GM20431 (cell line): ENCODE results near the gene PTPN14.

ENCODE experiments used
- in situ Hi-C: fragments of 300-500 bp; cut with MseI, MboI; formaldehyde crosslinking; loops from one replicate; pipeline ENCODE4 v1.15.0; 2020; ENCODE audit warnings: low sequenced_read_pairs; ENCODE audit not compliant: unreplicated experiment

The PTPN14 gene

DNA sequence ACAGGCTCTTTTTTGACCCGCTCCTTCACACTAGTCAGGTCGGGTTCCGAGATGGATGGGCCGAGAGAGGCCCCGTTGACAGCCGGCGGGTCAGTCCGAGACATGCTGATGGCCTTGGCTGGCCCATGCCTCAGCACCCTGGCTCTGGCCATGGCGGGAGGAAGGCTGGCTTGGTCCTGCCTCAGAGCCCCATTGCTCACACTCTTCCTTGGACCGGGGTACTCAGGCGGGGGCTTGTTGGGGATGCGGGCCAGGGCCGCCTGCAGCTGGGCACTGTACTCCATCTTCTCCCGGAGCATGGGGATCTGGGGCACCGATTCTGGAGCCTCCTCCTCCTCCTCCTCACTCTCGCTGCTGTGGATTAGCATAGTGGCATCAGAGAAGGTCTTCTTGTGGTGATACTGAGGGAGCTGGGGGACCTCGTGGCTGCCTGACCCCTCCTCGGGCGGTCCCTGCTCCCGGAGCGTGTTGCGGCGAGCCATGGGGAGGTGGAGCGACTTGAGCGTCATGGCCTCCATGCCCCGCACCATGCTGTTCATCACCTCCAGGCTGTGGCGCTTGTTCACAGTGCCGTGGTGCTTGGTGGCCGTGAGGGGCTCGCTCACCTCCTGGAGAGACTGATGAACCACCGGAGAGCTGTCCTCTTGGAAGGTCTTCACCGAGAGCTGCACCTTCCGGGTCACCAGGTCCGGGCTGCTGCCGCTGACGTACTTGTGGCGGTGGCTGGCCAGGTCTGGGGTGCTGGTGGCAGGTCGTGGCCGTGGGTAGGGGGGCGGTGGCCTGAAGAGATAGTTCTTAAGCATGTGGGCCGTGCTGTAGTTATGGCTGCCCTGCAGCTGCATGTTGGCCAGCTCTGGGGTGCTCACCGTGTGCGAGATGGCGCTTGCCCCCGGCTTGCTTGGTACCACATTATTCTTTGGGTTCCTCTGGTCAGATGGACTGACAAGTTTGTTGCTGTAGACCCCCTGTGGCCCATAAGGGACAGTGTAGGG, 167.7 kb downstream of the PTPN14 start:
- in situ Hi-C loops: no loop called here

- in situ Hi-C loops: no loop called here
These were observed 170.3 kb downstream of the PTPN14 start for GRCh38 chr1:214380986-214381695.

- in situ Hi-C loops: no loop called here
These were observed 171.0 kb downstream of the PTPN14 start for GRCh38 chr1:214380396-214380795.

DNA sequence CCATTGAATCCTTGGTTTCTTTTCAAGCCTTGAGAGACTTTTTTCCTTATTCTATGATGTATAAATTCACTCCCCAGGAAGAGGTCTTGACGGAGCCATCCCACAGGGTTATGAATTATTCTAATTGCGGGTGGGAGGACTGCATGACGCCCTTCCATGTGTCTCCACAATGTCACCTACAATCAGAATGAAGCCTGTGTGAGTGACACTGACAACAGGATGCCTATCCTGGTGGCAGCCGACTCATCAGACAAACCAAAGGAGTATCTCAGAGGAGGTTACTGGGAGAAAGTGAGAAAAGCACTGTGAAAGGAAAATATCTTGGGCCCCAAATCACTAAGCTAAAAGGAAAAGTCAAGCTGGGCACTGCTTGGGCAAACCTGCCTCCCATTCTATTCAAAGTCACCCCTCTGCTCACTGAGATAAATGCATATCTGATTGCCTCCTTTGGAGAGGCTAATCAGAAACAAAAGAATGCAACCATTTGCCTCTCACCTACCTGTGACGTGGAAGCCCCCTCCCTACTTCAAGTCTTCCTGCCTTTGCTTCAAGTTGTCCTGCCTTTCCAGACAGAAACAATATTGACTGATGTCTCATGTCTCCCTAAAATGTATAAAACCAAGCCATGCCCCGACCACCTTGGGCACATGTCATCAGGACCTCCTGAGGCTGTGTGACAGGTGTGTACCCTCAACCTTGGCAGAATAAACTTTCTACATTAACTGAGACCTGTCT, 172.0 kb downstream of the PTPN14 start:
- in situ Hi-C loops: no loop called here

- in situ Hi-C loops: no loop called here
These were observed 172.9 kb downstream of the PTPN14 start for GRCh38 chr1:214378492-214378891.

DNA sequence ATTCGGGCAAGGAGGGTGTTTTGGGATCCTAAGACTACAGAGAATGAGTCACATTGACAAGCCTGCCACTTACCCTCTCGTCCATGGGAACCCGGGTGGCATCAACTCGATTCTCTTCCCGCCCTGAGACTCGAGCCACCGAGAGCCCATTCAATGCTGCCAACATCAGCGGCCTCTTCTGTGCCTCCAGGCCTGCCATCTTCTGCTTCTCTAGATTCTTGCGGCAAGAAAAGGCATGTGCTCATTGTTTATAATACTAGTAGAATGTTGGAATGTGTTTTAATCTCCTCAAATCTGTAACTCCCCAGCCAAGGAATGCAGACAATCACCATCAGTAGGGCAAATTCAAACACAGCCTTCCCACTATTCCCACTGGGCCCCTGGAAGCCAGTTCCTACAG, 173.5 kb downstream of the PTPN14 start:
- in situ Hi-C loops: no loop called here

- in situ Hi-C loops: no loop called here
These were observed 173.9 kb downstream of the PTPN14 start for GRCh38 chr1:214377485-214377884.

- in situ Hi-C loops: no loop called here
These were observed 179.3 kb downstream of the PTPN14 start for GRCh38 chr1:214372092-214372491.

DNA sequence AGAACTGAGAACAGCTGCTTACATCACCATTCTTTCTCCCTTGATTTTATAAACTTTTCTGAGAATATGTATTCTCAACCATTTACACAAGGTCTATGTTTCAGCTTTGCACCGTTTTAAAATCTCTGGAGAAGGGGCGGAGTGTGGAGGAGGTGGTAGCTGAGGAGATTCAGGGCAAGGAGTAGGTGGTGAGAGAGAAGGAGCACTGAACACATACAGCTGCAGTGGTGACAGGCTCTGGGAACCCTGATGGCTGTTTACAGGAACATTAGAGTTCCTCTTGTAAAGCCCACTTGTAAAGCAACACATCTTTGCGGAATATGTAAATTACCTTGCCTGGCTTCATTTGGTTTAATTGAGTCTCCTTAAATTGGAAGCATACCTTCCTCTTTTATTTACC, 180.8 kb downstream of the PTPN14 start:
- in situ Hi-C loops: no loop called here

- in situ Hi-C loops: no loop called here
These were observed 182.0 kb downstream of the PTPN14 start for GRCh38 chr1:214369364-214369763.

DNA sequence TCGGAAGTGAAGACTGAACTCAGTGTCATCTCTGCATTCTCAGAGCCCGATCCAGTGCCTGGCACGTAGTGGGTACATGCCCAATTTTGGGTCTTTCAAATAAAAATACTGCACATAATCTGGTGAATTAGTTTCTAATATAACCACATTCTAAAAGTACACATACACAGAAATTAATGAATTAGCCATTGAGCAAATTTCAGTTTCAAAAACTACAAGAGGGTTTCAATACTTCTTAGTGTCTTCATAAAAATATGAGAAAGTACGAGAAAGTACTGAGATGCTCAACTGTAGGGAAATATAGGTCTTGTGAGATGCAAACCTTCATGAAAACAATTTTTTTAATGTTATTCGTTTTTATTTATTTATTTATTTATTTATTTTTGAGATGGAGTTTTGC, 183.6 kb downstream of the PTPN14 start:
- in situ Hi-C loops: no loop called here

DNA sequence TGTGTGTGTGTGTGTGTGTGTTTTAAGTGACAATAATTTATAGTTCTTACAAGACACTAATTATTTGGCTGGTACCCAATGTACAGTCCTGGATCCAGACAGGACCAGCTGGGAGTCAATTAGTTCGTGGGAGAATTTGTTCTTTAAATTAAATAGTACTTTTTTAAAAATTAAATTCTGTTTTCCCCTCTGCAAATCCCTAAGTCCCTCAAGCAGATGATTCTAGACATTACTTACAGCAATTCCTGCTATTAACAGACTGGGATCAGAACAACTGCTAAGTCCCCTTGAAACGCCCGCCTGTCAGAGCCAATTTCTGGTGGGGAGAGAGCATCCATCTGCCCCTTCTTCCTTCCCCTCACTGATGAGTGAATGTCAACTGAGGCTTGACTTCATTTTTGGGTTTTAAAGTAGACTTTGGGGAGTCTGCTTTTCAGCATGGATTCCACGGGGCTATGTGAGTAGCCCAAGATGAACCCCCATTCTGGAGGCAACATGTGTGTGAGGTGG, 186.6 kb downstream of the PTPN14 start:
- in situ Hi-C loops: no loop called here

DNA sequence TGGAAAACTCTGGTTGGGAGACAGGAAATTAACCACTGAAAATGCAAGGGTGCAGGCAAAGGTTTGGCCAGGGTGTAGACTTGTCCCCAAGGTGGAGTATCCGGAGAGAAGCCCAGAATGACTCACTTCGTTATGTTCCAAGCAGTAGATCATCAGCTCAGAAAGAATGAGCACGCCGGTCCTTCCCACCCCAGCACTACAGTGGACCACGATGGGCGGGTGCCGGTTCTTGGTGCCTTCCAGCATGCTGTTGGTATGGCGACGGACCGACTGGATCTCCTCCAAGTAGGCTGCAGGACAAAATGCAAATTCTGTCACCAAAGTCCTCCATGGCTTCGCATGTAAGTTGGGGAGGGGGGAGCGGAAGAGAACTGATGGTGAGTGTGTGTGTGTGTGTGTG, 187.0 kb downstream of the PTPN14 start:
- in situ Hi-C loops: no loop called here

DNA sequence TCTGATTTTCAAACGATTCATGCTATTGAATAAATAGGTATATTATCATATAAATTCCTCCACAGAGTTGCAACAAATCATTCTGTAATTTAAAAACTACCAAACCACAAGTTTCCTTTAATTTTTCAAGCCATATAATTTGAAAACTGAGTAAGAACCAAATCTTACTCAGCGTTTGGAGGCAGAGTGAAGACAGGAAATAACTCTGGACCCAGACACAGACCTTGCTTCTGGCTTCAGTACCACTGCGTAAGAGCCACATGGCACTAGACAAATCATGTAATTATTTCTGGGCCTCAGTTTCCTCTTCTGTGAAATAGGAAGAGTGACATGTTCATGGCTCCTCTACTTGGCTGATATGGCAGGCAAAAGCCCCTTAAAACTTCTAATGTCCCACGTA, 188.0 kb downstream of the PTPN14 start:
- in situ Hi-C loops: no loop called here

GRCh38 chr1:214362188-214362882, 189.1 kb downstream of the PTPN14 start:
- in situ Hi-C loops: no loop called here

- in situ Hi-C loops: no loop called here
These were observed 189.8 kb downstream of the PTPN14 start for GRCh38 chr1:214361636-214362035.

GRCh38 chr1:214360525-214361164, 190.8 kb downstream of the PTPN14 start:
- in situ Hi-C loops: no loop called here

GRCh38 chr1:214360116-214360515, 191.3 kb downstream of the PTPN14 start:
- in situ Hi-C loops: no loop called here

DNA sequence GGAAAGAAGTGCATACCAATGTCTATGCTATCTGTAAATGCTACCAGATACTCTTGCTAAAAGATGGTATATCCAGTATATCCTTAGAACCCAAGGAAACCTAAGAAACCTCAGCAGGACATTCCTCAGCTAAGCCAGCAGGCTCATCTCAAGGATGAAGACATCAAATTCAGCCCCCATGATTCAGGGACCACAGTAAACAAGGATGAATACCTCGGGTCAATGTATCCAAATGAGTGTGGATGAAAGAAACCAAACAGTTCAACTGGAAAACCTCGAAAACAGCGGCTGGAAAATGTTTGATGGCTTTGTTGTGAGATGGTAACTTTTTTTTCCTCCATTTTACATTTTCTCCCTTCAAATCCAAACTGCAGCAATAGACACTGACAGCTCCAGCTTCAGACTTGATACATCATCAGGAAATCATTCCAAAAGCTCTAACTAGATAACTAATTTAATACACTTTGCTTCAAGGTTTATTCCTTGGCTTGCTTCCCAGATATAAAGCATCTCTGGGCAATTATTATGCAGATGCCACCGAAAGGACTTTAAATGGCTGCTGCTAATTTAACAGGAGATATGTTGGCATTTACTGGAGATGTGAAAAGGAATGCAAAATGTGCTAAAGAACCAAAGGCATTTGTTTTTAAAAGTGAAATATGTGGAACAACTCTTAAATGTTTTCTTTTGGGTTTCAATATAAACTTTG, 196.8 kb downstream of the PTPN14 start:
- in situ Hi-C loops: no loop called here
